AG10803 (cell line): ENCODE results near the gene CD151.

Experiments used
- DNase-seq: peaks from one replicate; pipeline ENCODE4 v3.0.0; 2010; ENCODE audit warnings: low read depth
- H3K4me3 ChIP-seq: 2 replicates; pipeline ENCODE4 v1.5.1; 2011; ENCODE audit warnings: mild to moderate bottlenecking, low read length, control low read depth
- CTCF ChIP-seq: conservative IDR thresholded peaks from 2 replicates; pipeline ENCODE4 v1.5.1; 2011; ENCODE audit warnings: mild to moderate bottlenecking, low read length, control low read depth, inconsistent platforms

Gene CD151

GRCh38 chr11:858762-859339 is 26.1 kb downstream of the CD151 start:
- H3K4me3 ChIP-seq = no peak overlapping the region
- no peak for DNase-seq
- no peak for TF ChIP-seq CTCF

GRCh38 chr11:859394-860131 is 26.8 kb downstream of the CD151 start:
- no peak overlapping the region for H3K4me3 ChIP-seq
- no peak for TF ChIP-seq CTCF
- DNase-seq = peak; percentile 67

GRCh38 chr11:860234-861104 is 27.7 kb downstream of the CD151 start:
- no peak overlapping the region for H3K4me3 ChIP-seq
- DNase-seq = no peak
- TF ChIP-seq CTCF = no peak

- H3K4me3 ChIP-seq = no peak overlapping the region
- TF ChIP-seq CTCF = no peak
- no peak for DNase-seq
Measured at GRCh38 chr11:861105-861479, 28.3 kb downstream of the CD151 start.

GRCh38 chr11:862081-862661 is 29.4 kb downstream of the CD151 start:
- no peak for TF ChIP-seq CTCF
- H3K4me3 ChIP-seq = no peak overlapping the region
- no peak for DNase-seq

GRCh38 chr11:862696-863022 is 29.9 kb downstream of the CD151 start:
- TF ChIP-seq CTCF = no peak
- DNase-seq = no peak
- no peak overlapping the region for H3K4me3 ChIP-seq
